K562 (cell line): ENCODE measurements around the gene PCBD2. TPM values are rescaled to one million over a fixed set of nuclear protein-coding genes. Genes with fewer than 3 reads are reported as not detected.
A peak's percentile ranks its signal among the peaks of the same experiment; 100 is the strongest.

ENCODE experiments used
- BRD9 ChIP-seq: fragments of 450-650 bp; IDR thresholded peaks from 2 replicates; pipeline ENCODE4 v1.6.1; 2018; ENCODE audit warnings: low read depth; ENCODE audit not compliant: partially characterized antibody
- KDM2B ChIP-seq: fragments of 250-450 bp; sonication (Bioruptor Pico); IDR thresholded peaks from 2 replicates; pipeline ENCODE4 v1.8.0; 2021; ENCODE audit warnings: mild to moderate bottlenecking, moderate library complexity
- MTA1 ChIP-seq: fragments of 450-650 bp; IDR thresholded peaks from 2 replicates; pipeline ENCODE4 v1.6.1; 2017; ENCODE audit warnings: borderline replicate concordance
- NBN ChIP-seq: fragments of 450-650 bp; IDR thresholded peaks from 2 replicates; pipeline ENCODE4 v1.6.1; 2016; ENCODE audit warnings: low read depth, mild to moderate bottlenecking
- ZNF695 ChIP-seq: fragments of 450-650 bp; formaldehyde crosslinking; IDR thresholded peaks from 2 replicates; pipeline ENCODE4 v1.4.0; 2020; ENCODE audit warnings: mild to moderate bottlenecking, moderate library complexity
- ZNF780A ChIP-seq: fragments of 250-450 bp; sonication (Bioruptor Pico); IDR thresholded peaks from 2 replicates; pipeline ENCODE4 v1.5.0; 2021; ENCODE audit warnings: mild to moderate bottlenecking
- polyA plus RNA-seq, 8 experiments: library from polyadenylated mRNA; depleted of rRNA in 4 of 8; stranded (reverse) in 5 of 8; unstranded in 3 of 8; fragments of >200 nt; fragmentation: Nextera tagmentation in 2 of 8; fragmentation: Illumina TruSeq in 1 of 8; extraction: Ambion mirVana in 2 of 8; extraction: Trizol in 1 of 8; gene quantifications; 2 replicates each; pipeline versions ENCODE4 v1.2.1 to v1.2.3, GENCODE V29; 2011 to 2014; ENCODE audit warnings: inconsistent platforms in 1 of 8, missing spikeins in 1 of 8
- total RNA-seq, 7 experiments: library from RNA; depleted of rRNA in 6 of 7; stranded (reverse); fragments of >200 nt in 6 of 7; fragmentation: Illumina TruSeq in 2 of 7; extraction: Trizol in 2 of 7; gene quantifications; 2 replicates each; pipeline versions ENCODE4 v1.2.1 to v1.2.3, GENCODE V29; 2011 to 2021; ENCODE audit warnings: low replicate concordance in 1 of 7
- TF ChIP-seq, protein P1 (sequence below): IDR thresholded peaks from 2 replicates; pipeline ENCODE4 v1.6.1; 2011; ENCODE audit not compliant: insufficient read length; ENCODE audit errors: extremely low read depth
- TF ChIP-seq, protein P2 (sequence below): sonication (generic); formaldehyde crosslinking; IDR thresholded peaks from 2 replicates; pipeline ENCODE4 v1.8.0; 2022; ENCODE audit warnings: mild to moderate bottlenecking, missing genetic modification reagents
- TF ChIP-seq, protein P3 (sequence below): fragments of 250-450 bp; sonication (Bioruptor Pico); IDR thresholded peaks from 2 replicates; pipeline ENCODE4 v1.5.0; 2021
- TF ChIP-seq, protein P4 (sequence below): fragments of 450-650 bp; IDR thresholded peaks from 2 replicates; pipeline ENCODE4 v1.6.1; 2016; ENCODE audit warnings: mild to moderate bottlenecking

PCBD2 gene
- total and polyA plus RNA-seq, 9 of the 15 experiments (the other 6 are each of a cell fraction or from before 2014, with no cell fraction given): 5.2 to 13.8 (median 7.8) TPM

DNA sequence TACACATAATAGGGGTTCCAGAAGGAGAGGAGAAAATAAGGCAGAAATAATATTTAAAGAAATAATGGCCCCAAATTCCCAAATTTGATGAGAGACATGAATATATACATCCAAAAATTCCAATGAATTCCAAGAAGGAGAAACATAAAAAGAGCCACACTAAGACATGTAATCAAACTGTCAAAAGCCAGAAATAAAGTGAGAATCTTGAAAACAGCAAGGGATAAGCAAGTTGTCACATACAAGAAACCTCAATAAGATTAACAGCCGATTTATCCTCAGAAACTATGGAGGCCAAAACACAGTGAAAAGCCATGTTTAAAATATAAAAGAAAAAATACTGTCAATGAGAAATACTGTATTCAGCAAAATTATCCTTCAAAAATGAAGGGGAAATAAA lies 77.3 kb downstream of the PCBD2 start (continued):
- peak; percentile 76 for TF ChIP-seq BRD9
- TF ChIP-seq, protein P1, sequence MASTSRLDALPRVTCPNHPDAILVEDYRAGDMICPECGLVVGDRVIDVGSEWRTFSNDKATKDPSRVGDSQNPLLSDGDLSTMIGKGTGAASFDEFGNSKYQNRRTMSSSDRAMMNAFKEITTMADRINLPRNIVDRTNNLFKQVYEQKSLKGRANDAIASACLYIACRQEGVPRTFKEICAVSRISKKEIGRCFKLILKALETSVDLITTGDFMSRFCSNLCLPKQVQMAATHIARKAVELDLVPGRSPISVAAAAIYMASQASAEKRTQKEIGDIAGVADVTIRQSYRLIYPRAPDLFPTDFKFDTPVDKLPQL: no peak
- no peak for TF ChIP-seq NBN
- TF ChIP-seq, protein P2, sequence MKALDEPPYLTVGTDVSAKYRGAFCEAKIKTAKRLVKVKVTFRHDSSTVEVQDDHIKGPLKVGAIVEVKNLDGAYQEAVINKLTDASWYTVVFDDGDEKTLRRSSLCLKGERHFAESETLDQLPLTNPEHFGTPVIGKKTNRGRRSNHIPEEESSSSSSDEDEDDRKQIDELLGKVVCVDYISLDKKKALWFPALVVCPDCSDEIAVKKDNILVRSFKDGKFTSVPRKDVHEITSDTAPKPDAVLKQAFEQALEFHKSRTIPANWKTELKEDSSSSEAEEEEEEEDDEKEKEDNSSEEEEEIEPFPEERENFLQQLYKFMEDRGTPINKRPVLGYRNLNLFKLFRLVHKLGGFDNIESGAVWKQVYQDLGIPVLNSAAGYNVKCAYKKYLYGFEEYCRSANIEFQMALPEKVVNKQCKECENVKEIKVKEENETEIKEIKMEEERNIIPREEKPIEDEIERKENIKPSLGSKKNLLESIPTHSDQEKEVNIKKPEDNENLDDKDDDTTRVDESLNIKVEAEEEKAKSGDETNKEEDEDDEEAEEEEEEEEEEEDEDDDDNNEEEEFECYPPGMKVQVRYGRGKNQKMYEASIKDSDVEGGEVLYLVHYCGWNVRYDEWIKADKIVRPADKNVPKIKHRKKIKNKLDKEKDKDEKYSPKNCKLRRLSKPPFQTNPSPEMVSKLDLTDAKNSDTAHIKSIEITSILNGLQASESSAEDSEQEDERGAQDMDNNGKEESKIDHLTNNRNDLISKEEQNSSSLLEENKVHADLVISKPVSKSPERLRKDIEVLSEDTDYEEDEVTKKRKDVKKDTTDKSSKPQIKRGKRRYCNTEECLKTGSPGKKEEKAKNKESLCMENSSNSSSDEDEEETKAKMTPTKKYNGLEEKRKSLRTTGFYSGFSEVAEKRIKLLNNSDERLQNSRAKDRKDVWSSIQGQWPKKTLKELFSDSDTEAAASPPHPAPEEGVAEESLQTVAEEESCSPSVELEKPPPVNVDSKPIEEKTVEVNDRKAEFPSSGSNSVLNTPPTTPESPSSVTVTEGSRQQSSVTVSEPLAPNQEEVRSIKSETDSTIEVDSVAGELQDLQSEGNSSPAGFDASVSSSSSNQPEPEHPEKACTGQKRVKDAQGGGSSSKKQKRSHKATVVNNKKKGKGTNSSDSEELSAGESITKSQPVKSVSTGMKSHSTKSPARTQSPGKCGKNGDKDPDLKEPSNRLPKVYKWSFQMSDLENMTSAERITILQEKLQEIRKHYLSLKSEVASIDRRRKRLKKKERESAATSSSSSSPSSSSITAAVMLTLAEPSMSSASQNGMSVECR (CRISPR knock-in tag): no peak
- TF ChIP-seq ZNF695 (CRISPR knock-in tag): no peak
- TF ChIP-seq KDM2B (CRISPR knock-in tag): no peak
- TF ChIP-seq, protein P3, sequence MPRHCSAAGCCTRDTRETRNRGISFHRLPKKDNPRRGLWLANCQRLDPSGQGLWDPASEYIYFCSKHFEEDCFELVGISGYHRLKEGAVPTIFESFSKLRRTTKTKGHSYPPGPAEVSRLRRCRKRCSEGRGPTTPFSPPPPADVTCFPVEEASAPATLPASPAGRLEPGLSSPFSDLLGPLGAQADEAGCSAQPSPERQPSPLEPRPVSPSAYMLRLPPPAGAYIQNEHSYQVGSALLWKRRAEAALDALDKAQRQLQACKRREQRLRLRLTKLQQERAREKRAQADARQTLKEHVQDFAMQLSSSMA (CRISPR knock-in tag): no peak
- no peak for TF ChIP-seq MTA1
- TF ChIP-seq ZNF780A (CRISPR knock-in tag): no peak
- TF ChIP-seq, protein P4, sequence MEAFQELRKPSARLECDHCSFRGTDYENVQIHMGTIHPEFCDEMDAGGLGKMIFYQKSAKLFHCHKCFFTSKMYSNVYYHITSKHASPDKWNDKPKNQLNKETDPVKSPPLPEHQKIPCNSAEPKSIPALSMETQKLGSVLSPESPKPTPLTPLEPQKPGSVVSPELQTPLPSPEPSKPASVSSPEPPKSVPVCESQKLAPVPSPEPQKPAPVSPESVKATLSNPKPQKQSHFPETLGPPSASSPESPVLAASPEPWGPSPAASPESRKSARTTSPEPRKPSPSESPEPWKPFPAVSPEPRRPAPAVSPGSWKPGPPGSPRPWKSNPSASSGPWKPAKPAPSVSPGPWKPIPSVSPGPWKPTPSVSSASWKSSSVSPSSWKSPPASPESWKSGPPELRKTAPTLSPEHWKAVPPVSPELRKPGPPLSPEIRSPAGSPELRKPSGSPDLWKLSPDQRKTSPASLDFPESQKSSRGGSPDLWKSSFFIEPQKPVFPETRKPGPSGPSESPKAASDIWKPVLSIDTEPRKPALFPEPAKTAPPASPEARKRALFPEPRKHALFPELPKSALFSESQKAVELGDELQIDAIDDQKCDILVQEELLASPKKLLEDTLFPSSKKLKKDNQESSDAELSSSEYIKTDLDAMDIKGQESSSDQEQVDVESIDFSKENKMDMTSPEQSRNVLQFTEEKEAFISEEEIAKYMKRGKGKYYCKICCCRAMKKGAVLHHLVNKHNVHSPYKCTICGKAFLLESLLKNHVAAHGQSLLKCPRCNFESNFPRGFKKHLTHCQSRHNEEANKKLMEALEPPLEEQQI: peak; percentile 64; the same call in 1 of the 2 replicates
- TF ChIP-seq, all 486 proteins: peak for 22
